Activated CD4-positive, alpha-beta T cell treated with anti-CD3 and anti-CD28 coated beads, Interleukin-2, Interleukin-4, amounts not matched to agents 100 ng/mL and 50 ng/mL, durations not matched to agents 16 hours and 8 hours (primary cell): ENCODE measurements around the gene KRT15.

Experiments used
- DNase-seq: peaks from one replicate; pipeline ENCODE4 v3.0.0-alpha.2; 2020; ENCODE audit warnings: low spot score

KRT15 gene

DNA sequence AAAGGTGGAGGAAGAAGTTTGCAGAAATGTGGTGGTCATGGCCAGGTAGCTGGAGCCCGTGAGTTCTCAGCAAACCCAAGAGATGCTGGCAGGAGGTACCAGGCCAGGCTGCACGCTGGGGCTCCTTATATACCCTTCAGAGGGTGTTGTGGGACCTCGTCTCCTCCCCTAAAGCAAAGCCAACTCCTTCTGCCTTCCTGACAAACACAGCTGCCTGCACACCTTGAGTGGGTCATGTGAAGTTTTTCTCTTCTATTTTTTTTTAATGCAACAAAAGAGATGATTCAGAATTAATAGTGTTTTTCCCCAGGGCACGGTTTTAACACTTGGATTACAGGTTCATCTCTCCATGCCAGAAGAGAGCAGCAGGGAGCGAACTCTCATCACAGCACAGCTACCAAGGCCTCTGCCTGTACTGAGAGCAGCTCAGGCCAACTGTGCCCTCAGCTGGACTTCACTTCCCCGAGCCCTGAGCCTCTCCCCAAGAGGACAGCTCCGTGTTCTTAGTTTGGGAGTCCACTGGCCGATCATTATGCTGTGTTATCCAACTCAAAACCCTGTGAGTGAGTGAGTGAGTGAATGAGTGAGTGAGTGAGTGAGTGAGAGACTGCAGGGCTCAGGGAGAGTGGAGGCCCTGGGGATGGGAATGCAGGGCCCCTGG is at the start of gene KRT15:
Gene KRT15 (minus strand): TSS at position 102 of the 661 bp plus-strand sequence. CDS start 63 bp downstream, at position 39.
- DNase-seq = no peak

- DNase-seq = no peak
These were observed 48.6 kb upstream of the KRT15 start for GRCh38 chr17:41567317-41567716.

- DNase-seq = no peak
These were observed 46.6 kb upstream of the KRT15 start for GRCh38 chr17:41565338-41565737.

DNA sequence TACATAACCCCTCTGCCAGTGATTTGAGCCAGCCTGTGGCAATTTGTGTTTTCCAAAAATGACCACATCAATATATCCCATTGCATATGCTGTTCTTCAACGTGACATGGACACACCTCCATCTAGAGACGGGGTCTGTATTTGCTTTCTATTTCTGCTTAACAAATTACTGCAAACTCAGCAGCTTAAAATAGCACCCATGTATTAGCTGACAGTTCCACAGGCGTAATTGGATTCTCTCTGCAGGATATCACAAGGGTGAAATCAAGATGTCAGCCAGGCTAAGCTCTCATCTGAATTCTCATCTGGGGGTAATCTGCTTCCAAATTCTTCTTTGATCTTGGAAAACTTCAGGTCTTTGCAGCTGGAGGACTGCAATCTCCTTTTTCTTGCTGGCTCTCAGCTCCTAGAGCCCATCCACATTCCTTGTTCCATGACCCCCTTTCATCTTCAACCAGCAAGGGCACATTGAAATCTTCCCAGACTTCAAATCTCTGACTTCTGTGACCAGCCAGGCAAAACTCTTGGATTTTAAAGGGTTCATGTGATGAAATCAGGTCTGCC is 45.0 kb upstream of the KRT15 start:
- no peak for DNase-seq

DNA sequence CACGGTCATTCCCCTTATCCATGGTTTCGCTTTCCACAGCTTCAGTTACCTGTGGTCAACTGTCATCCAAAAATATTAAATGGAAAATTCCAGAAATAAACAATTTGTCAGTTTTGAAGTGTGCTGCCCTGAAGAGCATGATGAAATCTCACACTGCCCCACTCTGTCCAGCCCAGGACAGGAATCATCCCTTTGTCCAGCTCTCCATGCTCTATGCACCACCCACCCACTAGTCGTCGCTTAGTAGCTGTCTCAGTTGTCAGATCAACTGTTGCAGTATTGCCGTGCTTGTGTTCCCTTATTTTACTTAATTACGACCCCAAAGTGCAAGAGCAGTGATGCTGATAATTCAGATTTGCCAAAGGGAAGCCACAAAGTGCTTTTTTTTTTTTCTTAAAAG is 42.9 kb upstream of the KRT15 start:
- DNase-seq = no peak

DNA sequence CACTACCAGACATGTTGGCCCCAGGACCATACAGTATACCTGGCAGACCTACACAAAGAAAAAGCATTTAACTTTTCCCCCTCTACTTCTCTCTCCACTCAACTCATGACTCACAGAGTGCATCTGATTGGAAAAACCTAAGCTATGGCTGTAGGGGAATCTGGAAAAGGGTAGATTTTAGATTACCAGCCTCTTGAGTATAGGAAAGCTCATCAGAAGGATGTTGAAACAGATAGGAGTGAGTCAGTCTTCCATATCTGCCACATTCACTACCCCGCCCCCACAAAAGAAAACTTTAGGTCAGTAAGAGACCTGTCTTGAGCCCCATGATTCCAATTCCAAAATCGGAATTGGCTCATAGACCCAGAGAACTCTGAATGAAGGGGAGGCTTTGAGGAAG is 40.9 kb upstream of the KRT15 start:
- DNase-seq = no peak

GRCh38 chr17:41556931-41557330 is 38.2 kb upstream of the KRT15 start:
- DNase-seq = no peak

DNA sequence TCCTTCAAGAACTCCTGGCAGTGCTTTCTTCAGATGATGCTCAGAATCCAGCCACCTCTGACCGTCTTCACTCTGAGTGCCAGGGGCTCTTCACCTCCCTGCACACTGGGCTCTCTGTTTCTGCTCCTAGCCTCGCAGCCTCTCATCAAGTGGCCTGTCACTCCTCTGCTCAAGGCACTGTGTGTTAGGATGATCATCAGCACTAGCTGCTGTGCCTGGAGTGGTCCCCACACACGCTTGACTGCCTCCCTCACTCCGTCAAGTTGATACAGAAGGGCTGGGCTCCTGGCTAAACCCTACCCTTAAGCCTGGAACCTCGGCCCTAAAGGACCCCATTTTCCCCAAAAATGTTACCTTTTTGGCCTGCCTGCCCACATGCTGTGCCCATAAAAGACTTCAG is 37.6 kb upstream of the KRT15 start:
- DNase-seq = no peak

DNA sequence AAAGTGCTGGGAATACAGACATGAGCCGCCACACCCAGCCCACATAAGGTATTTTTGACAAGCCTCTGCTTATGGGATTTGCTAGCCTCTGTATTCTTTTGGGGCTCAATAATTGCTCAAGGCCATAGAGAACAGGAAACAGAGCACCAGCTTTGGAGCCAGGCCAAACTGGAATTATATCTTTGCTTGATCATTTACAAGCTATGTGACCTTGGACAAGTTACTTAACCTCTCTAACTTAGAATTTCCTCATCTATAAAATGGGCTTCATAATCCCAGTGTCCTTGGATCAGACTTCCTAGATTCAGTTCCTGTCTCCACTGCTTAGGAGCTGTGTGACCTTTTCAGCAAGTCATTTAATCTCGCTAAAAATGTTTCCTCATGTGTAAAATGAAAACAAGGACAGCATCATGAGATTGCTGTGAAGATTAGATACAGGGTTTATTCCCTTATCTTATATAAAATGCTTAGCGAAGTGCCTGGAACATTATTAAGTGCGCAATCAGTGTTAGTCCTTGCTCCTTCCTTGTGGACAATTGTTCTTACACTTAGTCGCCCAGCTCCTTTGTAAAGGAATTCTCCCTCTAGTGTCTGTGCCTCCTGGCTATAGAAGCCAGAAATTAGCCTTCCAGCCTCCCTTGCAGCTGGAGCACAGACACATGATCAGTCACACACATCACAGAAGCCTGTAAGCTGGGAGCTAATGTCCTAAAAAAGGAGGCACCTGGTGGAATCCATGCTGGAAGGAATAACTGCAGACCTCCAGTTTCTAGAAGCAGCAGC is 36.6 kb upstream of the KRT15 start:
- DNase-seq = no peak

- no peak for DNase-seq
These were observed 35.4 kb upstream of the KRT15 start for GRCh38 chr17:41553987-41554680.

- no peak for DNase-seq
These were observed 34.5 kb upstream of the KRT15 start for GRCh38 chr17:41553176-41553575.

DNA sequence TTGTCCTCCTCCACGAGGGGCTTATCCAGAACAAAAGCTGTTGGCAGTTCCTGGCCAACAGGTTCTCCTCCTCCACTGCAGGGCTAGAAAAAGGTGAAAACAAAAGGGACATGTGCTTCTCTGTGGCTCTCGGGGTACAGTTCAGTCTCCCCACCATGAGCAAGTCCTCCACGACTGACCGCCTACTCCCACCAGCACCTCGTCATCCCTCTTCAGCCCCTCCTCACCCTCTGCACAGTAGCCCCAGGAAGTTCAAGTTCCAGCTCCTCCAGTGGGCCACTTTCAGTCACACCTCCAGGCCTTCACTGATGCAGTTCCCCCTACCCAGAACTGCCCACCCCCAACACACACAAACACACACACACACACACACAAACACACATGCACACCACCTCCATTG is 33.8 kb upstream of the KRT15 start:
- no peak for DNase-seq

- DNase-seq = no peak
These were observed 32.7 kb upstream of the KRT15 start for GRCh38 chr17:41551365-41551764.

- DNase-seq = no peak
These were observed 30.9 kb upstream of the KRT15 start for GRCh38 chr17:41549596-41550039.

GRCh38 chr17:41548844-41549595 is 30.3 kb upstream of the KRT15 start:
- DNase-seq = peak; percentile 80

- peak; percentile 66 for DNase-seq
These were observed 29.5 kb upstream of the KRT15 start for GRCh38 chr17:41547921-41548843.

- no peak for DNase-seq
These were observed 28.7 kb upstream of the KRT15 start for GRCh38 chr17:41547378-41547841.

GRCh38 chr17:41546819-41547218 is 28.1 kb upstream of the KRT15 start:
- no peak for DNase-seq

- DNase-seq = no peak
These were observed 27.2 kb upstream of the KRT15 start for GRCh38 chr17:41545829-41546410.

DNA sequence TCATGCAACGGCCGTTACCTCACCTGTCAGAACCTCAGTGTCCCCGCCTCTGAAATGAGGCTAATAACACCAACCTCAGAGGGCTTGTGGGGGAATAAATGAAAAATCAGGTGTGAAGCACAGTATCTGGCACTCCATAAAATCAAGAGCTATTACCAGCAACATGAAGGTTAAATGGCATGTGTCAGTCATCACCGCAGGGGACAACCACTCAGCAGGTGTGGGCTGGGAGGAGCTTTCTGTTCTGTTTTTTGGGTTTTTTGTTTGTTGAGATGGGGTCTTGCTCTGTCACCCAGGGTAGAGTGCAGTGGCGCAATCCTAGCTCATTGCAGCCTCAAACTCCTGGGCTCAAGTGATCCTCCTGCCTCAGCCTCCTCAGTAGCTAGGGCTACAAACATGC is 26.2 kb upstream of the KRT15 start:
- DNase-seq = no peak
